SU-DHL-6 (cell line): Measurements from ENCODE around the gene CDC45.

Experiments used
- H2AFZ ChIP-seq: fragments of 200-600 bp; sonication (generic); 2 replicates; pipeline ENCODE4 v1.6.1; 2014; ENCODE audit warnings: low read depth, mild to moderate bottlenecking, moderate library complexity, mixed read lengths, antibody characterized with exemption, low read length; ENCODE audit not compliant: severe bottlenecking
- H3F3A ChIP-seq: fragments of 200-600 bp; shearing (Covaris generic); 2 replicates; pipeline ENCODE4 v1.6.0; 2016; ENCODE audit warnings: antibody characterized with exemption, mild to moderate bottlenecking; ENCODE audit not compliant: insufficient read depth
- H3K27ac ChIP-seq: fragments of 200-600 bp; sonication (generic); 2 replicates; pipeline ENCODE4 v1.5.1; 2016; ENCODE audit warnings: low read depth, mild to moderate bottlenecking, low read length, moderate library complexity, mixed read lengths
- H3K27me3 ChIP-seq: fragments of 200-600 bp; sonication (generic), shearing (Covaris generic); 2 replicates; pipeline ENCODE4 v1.6.0; 2014; ENCODE audit warnings: mild to moderate bottlenecking, low read length
- H3K36me3 ChIP-seq: fragments of 200-600 bp; sonication (generic); 2 replicates; pipeline ENCODE4 v1.6.1; 2014; ENCODE audit warnings: mild to moderate bottlenecking, low read length, mixed read lengths
- H3K4me2 ChIP-seq: fragments of 300-600, 200-600 bp; shearing (Covaris generic), sonication (generic); 2 replicates; pipeline ENCODE4 v1.6.0; 2014; ENCODE audit warnings: low read length, low read depth, mild to moderate bottlenecking; ENCODE audit not compliant: poor library complexity, severe bottlenecking
- H3K4me3 ChIP-seq: fragments of 200-600 bp; sonication (generic); 2 replicates; pipeline ENCODE4 v1.5.1; 2014; ENCODE audit warnings: antibody characterized with exemption, low read length, mild to moderate bottlenecking, mixed read lengths; ENCODE audit not compliant: insufficient read depth, poor library complexity, severe bottlenecking
- H3K79me2 ChIP-seq: fragments of 200-600 bp; sonication (generic); 2 replicates; pipeline ENCODE4 v1.6.1; 2014; ENCODE audit warnings: mild to moderate bottlenecking, low read length, moderate library complexity; ENCODE audit not compliant: insufficient read depth
- H3K9ac ChIP-seq: fragments of 200-600 bp; sonication (generic); 2 replicates; pipeline ENCODE4 v1.7.0; 2014; ENCODE audit warnings: mild to moderate bottlenecking, low read length
- H3K9me2 ChIP-seq: fragments of 200-600 bp; sonication (generic); replicated peaks from 2 replicates; pipeline ENCODE4 v1.6.1; 2014; ENCODE audit warnings: low read length; ENCODE audit not compliant: insufficient read depth
- H3K9me3 ChIP-seq: fragments of 200-600 bp; sonication (generic); 2 replicates; pipeline ENCODE4 v1.6.1; 2014; ENCODE audit warnings: low read length, mixed read lengths; ENCODE audit not compliant: insufficient read depth
- H4K20me1 ChIP-seq: fragments of 200-600 bp; sonication (generic); 2 replicates; pipeline ENCODE4 v1.6.1; 2014; ENCODE audit warnings: low read depth, mild to moderate bottlenecking, antibody characterized with exemption, low read length, moderate library complexity, mixed read lengths
- CTCF ChIP-seq: fragments of 200-600 bp; sonication (generic); IDR thresholded peaks from one replicate; pipeline ENCODE4 v1.5.1; 2017; ENCODE audit warnings: antibody characterized with exemption, mild to moderate bottlenecking, low read length, moderate library complexity; ENCODE audit not compliant: insufficient read depth, poor library complexity, severe bottlenecking
- EZH2phosphoT487 ChIP-seq: fragments of 200-600 bp; sonication (generic), shearing (Covaris generic); conservative IDR thresholded peaks from 2 replicates; pipeline ENCODE4 v1.6.1; 2018; ENCODE audit warnings: mild to moderate bottlenecking, antibody characterized with exemption, low read length, moderate library complexity, mixed read lengths

CDC45 gene

GRCh38 chr22:19460036-19460435 is 19.7 kb upstream of the CDC45 start:
- H3K4me3 ChIP-seq, result no peak overlapping the region
- H2AFZ ChIP-seq, result no peak overlapping the region
- no peak overlapping the region for H3K4me2 ChIP-seq
- TF ChIP-seq EZH2phosphoT487 (no peak), CTCF (no peak)
- no peaks in the 10 kb centered on the region for H4K20me1 ChIP-seq
- no peaks in the 10 kb centered on the region for H3F3A ChIP-seq
- H3K9me3 ChIP-seq, result no peaks in the 10 kb centered on the region
- peaks cover 3% of the 10 kb centered on the region; the same call in 1 of the 2 replicates for H3K36me3 ChIP-seq
- H3K79me2 ChIP-seq, result no peaks in the 10 kb centered on the region
- no peak overlapping the region for H3K27ac ChIP-seq
- no peaks in the 10 kb centered on the region for H3K27me3 ChIP-seq
- no peaks in the 10 kb centered on the region for H3K9me2 ChIP-seq
- H3K9ac ChIP-seq, result no peak overlapping the region

DNA sequence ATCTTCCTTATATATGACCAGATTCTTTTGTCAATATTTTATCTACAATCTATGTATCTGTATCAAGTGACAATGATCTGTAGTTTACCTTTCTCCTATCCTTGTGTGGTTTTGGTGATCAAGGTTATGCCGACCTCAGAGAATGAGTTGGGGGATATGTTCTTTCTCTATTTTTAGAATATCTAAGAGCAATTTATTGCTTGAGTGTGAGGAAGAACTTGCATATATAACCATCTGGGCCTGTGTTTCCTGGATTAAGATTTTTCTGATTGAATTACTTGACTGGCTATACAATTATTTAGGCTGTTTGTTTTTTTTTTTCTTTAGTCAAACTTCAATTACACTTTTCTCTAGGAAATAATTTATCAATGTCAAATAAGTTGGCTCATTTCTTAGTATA is 18.2 kb upstream of the CDC45 start:
- Histone ChIP-seq H3K4me2 (no peak overlapping the region), H3K36me3 (peaks cover 3% of the 10 kb centered on the region; the same call in 1 of the 2 replicates), H3K9ac (no peak overlapping the region), H3K9me3 (no peaks in the 10 kb centered on the region), H3F3A (no peaks in the 10 kb centered on the region), H3K79me2 (no peaks in the 10 kb centered on the region), H3K27ac (no peak overlapping the region), H3K9me2 (no peaks in the 10 kb centered on the region), H2AFZ (no peak overlapping the region), H3K27me3 (no peaks in the 10 kb centered on the region), H4K20me1 (no peaks in the 10 kb centered on the region), H3K4me3 (no peak overlapping the region)
- TF ChIP-seq EZH2phosphoT487 (no peak), CTCF (no peak)

DNA sequence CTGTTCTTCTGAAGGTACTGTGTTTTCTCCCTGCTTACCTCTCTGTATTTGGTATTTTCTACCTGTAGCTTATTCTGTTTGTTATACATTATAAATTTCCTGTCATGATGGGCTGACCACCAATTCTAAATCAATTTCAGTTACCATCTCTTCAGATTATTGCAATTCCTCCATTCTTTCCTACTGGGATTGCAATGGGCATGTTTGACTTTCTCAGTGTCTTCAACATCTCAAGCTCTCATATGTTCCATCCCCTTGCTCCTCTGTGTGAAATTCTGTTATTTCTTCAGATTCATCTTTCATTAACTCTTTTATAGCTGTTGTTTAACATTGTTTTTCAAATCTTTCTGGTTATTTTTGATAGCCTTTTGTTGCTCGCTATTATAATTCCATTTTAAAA is 16.7 kb upstream of the CDC45 start:
- no peaks in the 10 kb centered on the region for H3K9me2 ChIP-seq
- H3K9me3 ChIP-seq, result no peaks in the 10 kb centered on the region
- TF ChIP-seq CTCF (no peak), EZH2phosphoT487 (no peak)
- no peak overlapping the region for H3K4me2 ChIP-seq
- no peak overlapping the region for H2AFZ ChIP-seq
- no peaks in the 10 kb centered on the region for H3F3A ChIP-seq
- no peak overlapping the region for H3K4me3 ChIP-seq
- H3K27ac ChIP-seq, result no peak overlapping the region
- H3K9ac ChIP-seq, result no peak overlapping the region
- H3K36me3 ChIP-seq, result peaks cover 3% of the 10 kb centered on the region; the same call in 1 of the 2 replicates
- no peaks in the 10 kb centered on the region for H3K27me3 ChIP-seq
- H4K20me1 ChIP-seq, result no peaks in the 10 kb centered on the region
- no peaks in the 10 kb centered on the region for H3K79me2 ChIP-seq
